Fibroblast of skin of left biceps (primary cell): Measurements from ENCODE around the gene ZNF778.

Experiments
- DNase-seq, 2 experiments: peaks; one replicate each; pipeline ENCODE4 v3.0.0-alpha.2; 2013; ENCODE audit warnings: low read depth in 2 of 2

ZNF778 gene

DNA sequence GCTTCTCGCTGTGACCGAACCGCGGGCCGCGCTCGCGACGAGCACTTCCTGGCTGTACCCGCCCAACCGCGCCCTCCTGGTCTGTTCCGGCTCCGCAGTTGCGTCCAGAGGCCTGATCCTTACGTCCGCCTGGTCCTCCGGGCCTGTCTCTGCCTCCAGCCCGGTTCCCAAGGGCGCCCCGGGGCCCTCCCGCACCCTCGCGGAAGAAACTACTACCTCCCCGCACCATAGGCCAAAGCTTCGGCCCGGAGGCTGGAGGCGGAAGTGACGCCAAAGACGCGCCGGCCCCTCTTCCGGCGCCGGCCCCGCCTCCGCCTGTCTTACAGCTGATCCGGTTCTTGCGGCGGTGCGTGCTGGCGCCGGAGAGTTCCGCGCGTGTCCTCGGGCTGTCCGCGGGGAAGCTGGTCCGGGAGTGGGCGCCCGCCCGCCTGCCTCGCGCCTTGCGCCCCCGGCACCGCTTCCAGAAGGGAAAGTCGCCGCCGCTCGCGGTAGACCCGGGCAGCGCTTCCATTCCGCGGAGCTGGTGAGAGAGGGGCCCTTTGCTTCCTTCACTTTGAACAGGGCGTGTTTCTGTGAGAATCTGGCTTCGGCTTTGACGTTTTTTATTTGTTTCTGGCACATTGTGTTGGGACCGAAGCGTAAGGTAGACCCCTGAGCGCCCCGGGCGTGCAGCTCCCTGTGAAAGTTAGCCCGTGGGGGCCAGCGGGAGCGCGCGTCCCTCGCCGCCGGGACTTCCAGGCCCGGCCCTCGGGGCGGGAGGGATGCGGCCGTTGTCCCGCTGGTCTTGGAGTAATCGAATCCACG, at the start of gene ZNF778:
Gene ZNF778, plus strand, starts transcription at position 316 of the 804 bp plus-strand sequence. CDS start 3,425 bp downstream, outside the sequence.
- peak in 1 of 2 experiments; percentile 37 for DNase-seq

GRCh38 chr16:89168381-89169189, 48.9 kb upstream of the ZNF778 start:
- DNase-seq, result no peak

GRCh38 chr16:89169778-89170177, 47.7 kb upstream of the ZNF778 start:
- no peak for DNase-seq

DNA sequence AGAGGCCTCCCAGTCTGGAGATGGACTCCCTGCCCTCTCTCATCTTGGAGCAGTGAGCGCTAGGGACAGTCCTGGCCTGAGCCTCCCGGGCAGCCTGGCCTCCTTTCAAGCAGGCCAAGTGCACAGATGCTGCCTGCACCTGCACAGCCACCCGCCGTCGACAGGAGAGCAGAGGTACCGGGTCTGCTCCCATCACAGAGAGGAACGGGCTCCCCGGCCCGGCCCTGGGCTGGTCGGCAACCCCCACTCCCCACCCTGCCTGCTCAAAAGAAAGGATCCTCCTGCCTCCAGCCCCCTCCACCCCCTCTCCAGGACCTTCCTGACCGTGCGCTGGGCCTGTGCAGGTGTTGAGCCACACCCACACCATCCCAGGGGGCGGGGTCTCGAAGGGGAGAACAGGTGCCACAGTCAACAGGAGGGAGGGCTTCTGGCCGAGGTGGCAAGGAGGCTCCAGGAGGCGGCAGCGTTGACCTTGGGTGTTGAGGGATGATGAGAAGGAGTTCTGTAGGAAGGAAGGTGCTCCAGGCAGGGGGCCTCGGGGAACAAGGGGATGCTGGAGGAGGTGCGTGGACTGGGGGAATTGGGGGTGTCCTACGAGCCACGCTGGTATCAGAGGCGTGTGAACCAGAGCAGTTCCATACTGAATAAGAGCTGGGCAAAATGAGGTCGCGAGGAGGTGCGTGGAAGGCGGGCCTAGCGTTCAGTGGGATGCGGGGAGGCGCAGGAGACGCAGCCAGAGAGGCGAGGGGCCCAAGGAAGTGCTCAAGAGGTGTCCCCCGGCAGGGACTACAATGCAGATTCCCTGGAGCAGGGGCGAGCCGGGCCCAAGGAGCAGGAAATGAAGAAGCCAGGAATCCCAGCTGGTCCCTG, 46.9 kb upstream of the ZNF778 start:
- no peak for DNase-seq

DNA sequence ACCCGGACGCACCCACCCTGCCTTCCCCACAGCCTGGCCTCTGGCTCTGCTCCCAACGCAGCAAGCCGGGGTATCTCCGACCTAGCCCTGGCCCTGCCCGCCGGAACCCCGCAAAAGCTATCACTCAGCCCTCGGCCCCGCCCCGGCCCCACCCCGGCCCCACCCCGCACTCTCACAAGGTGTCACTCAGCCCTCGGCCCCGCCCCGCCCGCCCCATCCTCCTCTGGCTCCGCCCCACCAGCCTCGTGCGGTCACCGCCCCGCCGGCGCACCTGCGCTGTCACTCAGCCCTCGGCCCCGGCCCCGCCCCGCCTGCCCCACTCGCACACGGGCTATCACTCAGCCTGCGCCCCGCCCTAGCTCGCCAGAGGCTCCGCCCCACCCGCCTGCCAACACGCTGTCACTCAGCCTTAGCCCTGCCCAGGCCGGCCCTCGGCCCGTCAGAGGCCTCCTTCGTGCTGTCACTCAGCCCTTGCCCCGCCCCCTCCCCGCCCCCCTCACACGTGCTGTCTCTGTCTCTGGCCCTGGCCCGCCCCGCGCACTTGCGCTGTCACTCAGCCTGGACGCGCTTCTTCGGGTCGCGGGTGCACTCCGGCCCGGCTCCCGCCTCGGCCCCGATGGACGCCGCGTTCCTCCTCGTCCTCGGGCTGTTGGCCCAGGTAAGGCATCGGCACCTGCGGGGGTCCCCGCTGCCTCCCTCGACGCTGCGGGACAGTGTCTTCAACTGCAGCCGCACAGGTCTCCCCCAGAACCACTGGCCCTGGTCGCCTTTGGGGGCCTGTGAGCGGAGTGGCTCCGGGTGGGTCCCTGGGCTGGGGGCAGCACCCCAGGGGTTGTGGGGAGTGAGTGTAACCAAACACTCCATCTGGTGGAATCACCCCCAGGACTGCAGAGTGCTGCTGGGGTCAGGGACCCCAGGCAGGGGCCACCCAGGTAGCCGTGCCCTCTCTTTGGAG, 46.0 kb upstream of the ZNF778 start, which contains the start of gene CDH15:
Gene CDH15, plus strand, starts transcription at position 533 of the 955 bp plus-strand sequence. Its CDS starts 84 bp downstream, at position 617.
- no peak for DNase-seq

GRCh38 chr16:89172171-89172527, 45.4 kb upstream of the ZNF778 start:
- DNase-seq, result no peak

- no peak for DNase-seq
Measured at GRCh38 chr16:89172528-89173173, 44.9 kb upstream of the ZNF778 start.

DNA sequence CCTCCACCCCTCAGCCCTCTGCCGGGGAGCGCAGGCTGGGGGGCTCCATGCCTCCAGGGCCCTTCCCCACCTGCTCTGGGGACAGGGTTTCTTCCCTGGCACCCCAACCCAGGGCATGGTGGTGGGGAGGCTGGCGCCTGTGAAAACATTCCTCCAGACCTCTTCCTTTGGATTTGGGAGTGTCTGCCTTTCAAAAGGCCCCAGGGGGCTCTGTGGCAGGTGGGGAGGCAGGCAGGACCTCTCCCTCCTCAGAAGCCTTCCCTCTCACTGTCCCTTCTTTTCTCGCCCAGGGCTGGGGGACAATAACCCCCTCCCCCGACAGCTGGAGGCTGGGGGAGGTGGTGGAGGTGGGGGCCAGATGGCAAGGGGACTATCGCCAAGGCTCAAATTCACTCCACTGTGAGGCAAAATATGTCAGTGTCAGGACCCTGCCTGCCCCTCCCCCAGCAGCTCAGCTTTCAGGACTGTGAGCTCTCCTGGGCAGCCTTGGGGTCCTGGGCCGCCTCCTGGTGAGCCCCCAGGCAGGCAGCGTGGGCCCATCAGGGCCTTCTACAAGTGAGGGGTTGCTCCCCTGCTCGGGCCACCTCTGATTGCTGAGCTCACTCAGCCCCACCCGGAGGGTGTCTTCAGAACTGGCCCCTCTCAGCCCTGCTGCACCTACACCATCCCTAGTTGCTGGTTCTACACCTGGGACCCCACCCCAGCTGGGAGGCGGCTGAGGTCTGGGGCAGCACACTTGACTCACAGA, 44.2 kb upstream of the ZNF778 start:
- no peak for DNase-seq

- DNase-seq, result no peak
Measured at GRCh38 chr16:89174055-89174827, 43.3 kb upstream of the ZNF778 start.

DNA sequence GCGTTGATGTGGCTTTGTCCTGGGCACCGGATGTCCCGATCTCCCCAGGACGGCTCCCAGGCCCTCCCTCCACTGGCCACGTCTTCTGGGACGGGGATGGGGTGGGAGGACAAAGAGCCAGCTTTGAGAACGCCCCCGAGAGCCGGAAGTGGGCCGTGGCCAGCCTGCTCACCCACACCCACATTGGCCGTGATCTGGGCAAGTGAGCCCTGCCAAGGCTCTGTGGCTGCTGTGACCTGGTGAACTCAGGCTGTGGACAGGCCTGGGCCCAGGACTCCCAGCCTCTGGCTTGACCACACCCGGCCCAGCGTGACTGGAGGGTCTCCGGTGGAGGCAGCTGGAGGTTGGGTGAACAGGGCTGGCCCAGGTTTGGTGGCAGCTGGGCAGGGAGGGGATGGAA, 42.6 kb upstream of the ZNF778 start:
- DNase-seq, result no peak

GRCh38 chr16:89175280-89176146, 42.0 kb upstream of the ZNF778 start:
- no peak for DNase-seq

DNA sequence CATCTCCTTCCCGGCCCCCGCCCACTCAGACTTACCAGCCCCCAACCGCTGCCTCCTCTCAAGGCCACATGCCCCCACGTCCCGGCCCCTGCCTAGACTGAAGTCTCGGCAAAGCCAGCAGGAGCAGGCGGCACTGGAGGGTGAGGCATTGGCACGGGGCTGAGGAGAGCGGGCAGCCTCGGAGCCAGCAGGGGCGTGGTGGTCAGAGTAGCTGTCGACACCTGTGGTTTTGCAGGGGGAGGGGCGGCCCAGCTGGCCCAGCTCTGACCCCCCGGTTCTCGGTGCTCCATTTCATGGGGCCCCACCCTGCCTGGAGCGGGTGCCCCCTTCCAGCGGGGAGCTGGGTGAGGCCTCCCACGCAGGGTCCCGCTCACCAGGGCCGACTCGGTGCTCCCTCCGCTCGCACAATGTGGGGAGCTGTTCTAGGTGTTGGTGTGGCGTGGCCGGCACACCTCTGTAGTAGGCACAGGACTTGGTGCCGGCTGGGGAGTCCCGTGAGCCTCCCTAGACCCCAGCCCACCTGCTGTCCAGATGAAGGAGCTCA, 41.3 kb upstream of the ZNF778 start:
- DNase-seq, result no peak

DNA sequence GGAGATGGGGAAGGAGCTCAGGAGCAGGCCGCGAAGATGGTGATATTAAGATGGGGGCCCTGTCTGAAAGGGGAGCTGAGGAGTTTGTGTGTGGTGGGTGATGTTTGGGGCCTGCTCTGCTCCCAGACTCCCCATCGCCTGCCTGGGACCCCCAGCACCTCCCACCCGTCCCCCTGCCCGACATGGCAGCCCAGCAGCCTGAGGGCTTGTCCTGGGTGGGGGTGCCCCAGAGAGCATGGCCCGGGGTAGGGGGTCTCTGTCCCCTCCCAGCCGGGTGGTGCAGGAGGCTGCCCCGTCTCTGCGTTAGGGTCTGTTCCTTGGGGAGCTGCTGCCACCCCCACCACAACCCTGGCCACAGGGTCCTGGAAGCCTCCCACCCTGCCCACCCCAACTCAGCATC, 40.8 kb upstream of the ZNF778 start:
- DNase-seq, result no peak

DNA sequence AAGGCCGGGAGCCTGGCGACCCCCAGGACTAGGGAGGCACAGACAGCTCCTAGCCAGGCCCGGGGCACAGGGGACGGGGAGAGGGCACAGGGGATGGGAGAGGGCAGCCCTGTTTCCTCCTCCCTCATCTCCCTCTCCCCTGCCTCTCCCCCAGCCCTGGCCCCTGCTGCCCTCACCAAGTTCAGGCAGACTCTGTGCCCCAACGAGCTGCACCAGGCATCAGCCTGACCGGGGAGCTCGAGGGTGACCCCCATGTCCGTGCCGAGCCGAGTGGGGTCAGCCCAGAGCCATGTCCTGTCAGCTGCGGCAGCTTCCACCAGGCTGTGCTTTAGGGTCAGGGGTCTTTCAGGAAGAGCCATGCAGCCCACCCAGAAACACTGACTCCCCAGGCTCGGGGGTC, 40.0 kb upstream of the ZNF778 start:
- no peak for DNase-seq

DNA sequence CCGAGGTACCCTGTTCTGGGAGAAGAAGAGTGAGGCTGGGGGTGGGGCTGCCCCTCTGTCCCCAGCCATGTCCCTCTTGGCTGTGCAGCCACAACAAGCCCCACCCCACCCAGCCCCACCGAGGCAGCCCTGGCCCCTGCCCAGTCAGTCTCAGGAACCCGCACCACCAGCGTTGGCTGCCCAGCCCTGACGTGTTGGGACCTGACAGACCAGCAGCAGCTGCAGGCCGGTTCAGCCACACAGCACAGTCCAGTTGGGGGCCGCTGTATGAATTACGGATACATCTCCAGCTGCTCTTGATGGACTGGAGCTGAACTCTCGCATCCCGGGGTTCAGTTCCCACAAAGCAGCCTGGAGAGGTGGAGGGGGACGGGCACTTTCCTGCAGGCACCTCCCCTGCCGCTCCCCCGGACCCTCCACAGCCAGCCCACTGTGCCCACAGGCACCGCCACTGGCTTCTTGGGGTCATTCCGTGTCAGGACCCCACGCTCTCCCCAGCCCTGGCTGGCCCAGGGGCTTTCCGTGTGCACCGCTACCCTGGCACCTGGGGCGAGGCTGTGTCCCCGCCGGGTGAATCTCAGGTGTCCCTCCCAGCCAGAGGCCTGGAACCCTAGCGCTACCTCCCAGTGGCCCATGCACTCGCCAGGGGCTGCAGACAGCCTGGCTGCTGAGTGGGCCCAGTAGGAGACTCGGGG, 38.9 kb upstream of the ZNF778 start:
- DNase-seq, result no peak

- DNase-seq, result no peak
Measured at GRCh38 chr16:89179148-89179484, 38.4 kb upstream of the ZNF778 start.
